Endometrial microvascular endothelial cells (primary cell): ENCODE data around the gene NPAS2. TPM values are rescaled to one million over a fixed set of nuclear protein-coding genes. Genes with fewer than 3 reads are reported as not detected.

Experiments
- in situ Hi-C: cut with HindIII; loops from 2 replicates; pipeline ENCODE4 v1.10.0; 2017; ENCODE audit warnings: low sequenced_read_pairs, low pct_unique_long_range_greater_than_20kb; ENCODE audit errors: inconsistent ontology term
- total RNA-seq: library from RNA; depleted of rRNA; stranded (reverse); fragments of >200 nt; gene quantifications from one replicate; pipeline ENCODE4 v1.2.3, GENCODE V29; 2015; ENCODE audit errors: inconsistent ontology term

Gene NPAS2, protein sequence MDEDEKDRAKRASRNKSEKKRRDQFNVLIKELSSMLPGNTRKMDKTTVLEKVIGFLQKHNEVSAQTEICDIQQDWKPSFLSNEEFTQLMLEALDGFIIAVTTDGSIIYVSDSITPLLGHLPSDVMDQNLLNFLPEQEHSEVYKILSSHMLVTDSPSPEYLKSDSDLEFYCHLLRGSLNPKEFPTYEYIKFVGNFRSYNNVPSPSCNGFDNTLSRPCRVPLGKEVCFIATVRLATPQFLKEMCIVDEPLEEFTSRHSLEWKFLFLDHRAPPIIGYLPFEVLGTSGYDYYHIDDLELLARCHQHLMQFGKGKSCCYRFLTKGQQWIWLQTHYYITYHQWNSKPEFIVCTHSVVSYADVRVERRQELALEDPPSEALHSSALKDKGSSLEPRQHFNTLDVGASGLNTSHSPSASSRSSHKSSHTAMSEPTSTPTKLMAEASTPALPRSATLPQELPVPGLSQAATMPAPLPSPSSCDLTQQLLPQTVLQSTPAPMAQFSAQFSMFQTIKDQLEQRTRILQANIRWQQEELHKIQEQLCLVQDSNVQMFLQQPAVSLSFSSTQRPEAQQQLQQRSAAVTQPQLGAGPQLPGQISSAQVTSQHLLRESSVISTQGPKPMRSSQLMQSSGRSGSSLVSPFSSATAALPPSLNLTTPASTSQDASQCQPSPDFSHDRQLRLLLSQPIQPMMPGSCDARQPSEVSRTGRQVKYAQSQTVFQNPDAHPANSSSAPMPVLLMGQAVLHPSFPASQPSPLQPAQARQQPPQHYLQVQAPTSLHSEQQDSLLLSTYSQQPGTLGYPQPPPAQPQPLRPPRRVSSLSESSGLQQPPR
- total RNA-seq: 0.93 TPM

DNA sequence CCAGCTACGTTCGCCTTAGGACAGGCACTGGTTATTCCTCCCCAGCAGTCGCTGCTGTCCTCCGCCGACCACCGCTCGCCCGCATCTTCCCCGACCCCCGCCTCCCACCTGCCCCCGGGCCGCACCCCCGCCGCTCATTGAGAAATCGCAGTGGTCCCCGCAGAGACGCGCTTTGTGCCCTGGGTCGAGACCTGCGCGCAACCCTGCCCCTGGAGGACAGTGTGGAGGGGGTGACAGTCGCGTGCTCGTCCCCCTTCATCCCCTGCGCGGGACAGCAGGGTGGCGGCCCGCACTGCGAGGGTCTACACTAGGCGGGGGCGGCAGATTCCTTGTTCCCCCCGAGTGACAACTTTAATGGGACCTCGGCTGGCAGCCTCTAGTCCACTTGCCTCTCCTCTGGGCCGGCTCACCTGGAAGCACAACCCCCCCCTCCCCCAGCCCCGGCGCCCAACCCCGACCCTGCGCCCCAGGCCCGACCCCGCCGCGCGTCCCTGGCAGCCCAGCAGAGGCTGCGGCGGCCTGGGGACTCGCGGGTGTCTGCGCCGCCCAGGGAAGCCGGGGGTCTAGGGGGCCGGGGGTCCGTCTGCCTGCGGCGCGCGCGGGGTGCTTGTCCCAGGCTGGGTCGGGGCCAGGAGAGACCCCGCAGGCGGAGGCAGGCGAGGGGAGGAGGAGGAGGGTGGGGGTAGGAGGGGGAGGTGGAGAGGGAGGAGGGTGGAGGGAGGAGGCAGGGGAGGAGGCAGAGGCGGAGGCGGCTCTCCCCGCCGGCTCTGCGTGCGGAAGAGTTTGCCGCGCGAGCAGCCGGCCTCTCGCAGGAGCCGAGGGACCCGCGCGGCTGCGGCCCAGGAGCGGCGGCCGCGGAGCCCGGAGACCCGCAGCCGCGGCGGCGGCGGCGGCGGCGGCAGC is at the start of gene NPAS2:
Gene NPAS2, plus strand, starts transcription at position 770 of the 903 bp plus-strand sequence. CDS start 84,616 bp downstream, outside the sequence.
- in situ Hi-C loops: no loop called here

DNA sequence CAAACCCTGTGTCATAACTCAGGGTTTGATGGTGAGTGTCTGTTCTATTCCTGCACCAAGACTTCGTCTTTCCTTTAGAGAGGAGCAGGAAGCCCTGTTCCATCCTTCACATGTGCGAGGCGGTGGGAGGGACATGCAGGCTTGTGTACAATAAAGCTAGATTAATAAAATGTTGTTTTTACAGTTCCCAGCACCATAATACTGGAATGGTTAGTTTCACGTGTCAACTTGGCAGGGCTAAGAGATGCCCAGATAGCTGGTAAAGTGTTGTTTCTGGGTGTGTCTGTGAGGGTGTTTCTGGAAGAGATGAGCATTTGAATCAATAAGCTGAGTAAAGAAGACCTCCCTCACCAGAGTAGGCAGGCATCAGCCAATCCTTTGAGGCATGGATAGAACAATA is 48.8 kb upstream of the NPAS2 start:
- in situ Hi-C loops: no loop called here

DNA sequence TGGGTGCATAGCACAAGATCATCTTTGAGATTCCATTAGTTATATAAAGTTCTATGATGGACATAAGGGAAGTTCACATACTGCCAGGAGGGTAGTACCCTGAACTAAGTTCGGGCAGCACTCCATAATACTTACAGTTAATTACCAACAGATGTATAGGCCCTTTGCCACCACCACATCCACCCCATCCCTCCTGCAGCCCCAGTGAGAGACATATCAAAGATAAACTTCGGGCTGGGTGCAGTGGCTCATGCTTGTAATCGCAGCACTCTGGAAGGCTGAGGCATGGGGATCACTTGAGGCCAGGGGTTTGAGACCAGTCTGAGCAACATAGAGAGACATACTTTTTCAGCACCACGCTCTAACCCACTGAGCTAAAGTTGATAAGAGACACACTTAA is 46.4 kb upstream of the NPAS2 start:
- in situ Hi-C loops: no loop called here

DNA sequence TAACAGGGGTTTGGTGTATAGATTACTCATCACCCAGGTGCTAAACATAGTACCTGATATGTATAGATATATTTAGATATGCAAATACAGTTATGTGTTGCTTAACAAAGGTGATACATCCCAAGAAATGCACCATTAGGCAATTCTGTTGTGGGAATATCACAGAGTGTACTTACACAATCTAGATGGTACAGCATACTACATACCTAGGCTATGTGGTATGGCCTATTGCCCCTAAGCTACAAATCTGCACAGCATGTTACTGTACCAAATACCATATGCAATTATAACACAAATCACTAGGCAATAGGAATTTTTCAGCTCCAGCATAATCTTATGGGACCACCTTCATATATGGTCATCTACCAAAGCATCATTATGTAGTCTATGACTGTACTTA is 43.5 kb upstream of the NPAS2 start:
- in situ Hi-C loops: no loop called here

DNA sequence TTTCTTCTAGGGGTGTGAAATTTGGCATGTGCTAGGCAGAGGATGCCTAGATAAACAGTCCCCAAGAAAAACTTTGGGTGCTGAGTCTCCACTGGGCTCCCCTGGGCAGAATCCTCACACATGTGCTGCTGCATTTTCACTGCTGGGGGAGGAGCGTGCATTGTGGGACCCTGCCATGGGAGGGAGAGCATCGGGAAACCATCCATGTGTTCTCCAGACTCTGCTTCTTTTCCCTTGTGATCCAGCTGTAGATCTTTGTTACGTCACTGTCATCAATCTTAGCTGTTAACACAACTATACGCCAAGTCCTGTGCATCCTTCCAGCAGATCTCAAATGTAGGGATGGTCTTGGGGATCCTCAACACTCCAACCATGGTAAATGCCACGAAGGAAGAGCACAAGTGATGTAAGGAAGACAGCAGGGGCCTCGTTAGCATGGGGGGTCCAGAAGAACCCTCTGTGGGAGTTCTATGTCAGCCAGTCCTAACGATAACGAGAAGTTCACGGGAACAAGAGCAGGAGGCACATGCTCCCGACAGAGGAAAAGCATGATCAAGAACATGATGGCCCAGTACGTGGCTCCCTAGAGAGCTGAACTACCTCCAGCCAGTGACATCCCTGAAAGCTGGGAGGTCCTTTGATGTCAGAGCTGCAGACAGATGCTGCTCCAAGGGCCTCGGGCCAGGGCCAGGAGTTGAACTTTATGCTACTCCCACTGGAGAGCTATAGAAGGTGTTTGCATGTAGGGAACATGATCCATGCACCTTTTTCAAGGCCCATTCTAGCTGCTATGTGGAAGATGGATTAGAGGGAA is 41.1 kb upstream of the NPAS2 start:
- in situ Hi-C loops: no loop called here

DNA sequence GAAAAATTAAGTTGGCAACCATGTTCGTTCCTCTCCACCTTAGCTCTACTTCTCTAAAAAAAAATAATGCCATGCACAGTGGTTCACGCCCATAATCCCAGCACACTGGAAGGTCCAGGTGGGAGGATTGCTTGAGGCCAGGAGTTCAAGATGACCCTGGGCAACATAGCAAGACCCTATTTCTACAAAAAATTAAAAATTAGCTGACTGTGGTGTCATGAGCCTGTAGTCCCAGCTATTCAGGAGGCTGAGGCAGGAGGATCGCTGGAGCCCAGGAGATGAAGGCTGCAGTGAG is 40.1 kb upstream of the NPAS2 start:
- in situ Hi-C loops: no loop called here

DNA sequence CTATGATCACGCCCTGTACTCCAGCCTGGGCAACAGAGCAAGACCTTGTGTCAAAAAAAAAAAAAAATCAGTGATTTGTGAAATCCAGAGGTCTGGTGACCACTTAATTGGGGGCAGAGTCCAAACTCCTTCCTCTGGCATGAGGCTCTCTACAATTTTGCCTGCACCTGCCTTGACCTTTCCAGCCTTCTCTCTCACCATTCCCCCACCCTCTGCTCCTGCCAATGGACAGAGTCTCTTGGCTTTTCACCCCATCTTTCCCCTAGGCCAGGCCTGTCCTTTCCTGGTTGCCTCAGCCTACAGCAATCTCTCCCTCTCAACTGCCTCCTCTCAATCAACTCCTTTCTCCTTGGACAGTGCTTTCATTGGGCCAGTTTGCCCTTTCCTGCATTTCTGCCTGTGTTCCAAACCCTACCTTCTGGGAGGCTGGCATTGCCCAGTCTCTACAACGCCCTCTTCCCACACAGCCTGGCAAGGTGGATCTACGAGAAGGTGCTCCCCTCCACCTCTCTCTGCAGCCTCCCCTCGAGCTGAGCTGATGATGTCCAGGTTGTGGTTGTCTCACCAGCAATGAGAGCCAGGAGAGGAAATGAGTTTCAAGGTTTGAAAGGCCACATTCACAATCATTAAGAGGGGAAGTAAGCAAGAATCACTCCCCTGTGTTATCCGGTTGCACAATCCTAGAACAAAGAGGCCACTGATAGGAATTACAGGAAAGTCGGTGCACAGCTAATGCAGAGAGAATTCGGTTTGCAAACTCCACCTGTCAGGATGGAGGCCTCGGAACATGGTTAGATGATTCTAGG is 39.5 kb upstream of the NPAS2 start:
- in situ Hi-C loops: no loop called here

DNA sequence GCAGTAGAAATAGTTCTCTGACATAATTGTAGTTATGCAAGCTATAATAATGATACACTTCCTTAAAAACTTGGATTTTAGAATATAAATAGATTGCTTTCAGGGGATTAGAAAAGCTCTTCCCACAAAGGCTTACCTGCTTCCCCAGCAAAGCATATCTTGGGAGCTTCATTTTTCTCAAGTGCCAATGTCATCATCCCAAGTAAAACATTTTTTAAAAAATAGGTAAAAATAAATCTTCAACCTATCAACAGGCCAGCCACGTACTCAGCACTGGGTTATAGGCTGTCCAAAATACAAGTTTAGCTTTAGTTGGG is 39.0 kb upstream of the NPAS2 start:
- in situ Hi-C loops: no loop called here

DNA sequence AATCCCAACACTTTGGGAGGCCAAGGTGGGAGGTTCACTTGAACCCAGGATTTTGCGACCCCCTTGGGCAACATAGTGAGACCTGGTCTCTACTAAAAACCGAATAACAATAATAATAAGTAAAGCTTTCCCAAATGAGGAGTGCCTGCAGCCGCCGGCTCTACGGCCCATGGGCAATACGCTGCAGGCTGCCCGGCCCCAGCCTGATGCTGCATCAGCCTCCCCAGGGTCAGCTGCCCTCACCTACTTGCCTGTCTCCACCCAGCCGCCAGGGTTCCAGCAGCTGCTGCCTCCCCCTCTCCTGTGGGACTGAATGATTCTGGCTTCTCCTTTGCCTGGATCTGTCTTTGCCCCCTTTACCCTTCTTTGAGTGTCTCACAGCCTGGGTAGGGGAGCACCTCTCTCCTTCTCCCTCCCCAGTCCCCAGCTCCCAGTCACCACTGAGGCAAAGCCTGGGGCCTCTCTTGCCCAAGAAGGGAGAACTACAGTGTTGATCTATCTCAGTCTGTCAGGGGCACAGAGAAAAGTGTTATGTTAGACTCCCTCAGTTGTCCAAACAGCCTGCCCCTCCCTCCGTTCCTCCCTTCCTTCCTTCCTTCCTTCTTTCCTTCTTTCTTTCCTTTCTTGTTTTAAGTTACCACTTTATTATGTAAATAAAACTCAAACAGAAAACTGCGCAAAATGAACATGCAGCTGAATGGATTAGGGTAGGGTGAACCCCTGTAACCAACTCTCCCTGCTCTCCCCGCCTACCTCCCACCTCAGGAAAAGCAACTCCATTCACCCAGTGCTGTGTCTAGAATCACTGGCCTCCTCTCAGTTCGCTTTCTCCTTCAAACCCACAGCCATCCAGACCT is 38.2 kb upstream of the NPAS2 start:
- in situ Hi-C loops: no loop called here

DNA sequence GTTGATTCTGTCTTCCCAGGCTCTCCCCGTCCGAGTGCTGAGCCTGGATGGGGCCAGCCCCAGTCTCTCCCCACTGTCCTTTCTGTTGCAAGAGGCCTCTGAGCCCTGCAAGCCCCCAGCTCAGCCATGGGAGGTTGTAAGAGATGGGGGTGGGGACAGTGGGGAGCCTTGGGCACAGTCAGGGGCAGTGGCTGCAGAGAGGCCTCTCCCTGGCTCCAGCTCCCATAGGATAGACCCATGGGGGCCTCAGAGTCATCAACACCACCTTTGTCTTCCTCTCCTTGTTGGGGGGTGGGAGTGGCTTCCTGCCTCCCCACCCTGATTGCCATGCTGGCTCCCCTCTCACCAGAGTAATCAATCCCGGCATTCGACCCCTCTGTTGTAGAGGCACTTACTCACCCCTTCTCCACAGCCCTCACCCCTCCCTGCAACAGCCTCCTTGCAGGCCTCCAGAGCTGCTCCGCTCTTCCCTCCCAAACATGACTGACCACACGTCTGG is 37.5 kb upstream of the NPAS2 start:
- in situ Hi-C loops: no loop called here

DNA sequence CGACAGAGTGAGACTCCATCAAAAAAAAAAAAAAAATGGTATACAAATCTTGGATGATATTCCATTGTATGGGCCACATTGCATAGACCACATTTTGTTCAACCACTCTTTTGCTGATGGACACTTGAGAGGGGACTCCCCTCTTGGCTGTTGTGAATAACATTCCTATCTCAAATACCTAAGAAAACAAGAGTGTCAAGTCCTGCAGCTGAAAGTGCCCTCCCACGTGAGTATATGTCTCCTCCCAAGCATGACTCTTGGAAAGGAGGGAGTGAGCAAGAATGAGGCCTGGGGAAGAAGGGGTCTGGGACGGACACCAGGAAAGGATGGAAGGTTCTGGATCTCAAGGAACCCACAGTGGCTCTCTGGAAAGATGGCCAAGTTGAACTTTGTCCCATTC is 36.0 kb upstream of the NPAS2 start:
- in situ Hi-C loops: no loop called here

DNA sequence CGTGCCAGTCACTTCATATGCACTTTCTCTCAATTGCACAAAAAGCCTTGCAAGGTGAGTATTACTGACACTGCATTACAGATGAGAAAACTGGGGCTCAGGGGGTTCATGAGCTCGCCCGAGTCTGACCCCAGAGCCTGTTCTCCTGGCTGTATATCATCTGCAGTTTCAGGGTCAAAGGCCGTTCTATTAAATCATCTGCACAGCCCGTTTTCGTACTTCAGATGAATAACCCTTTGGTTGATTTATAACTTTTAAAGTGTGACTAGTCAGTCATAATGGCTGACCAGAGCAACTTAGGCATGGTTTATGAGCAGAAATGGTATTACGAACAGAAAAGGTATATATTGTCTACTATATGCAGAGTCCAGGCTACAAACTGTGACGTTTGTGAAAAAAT is 35.3 kb upstream of the NPAS2 start:
- in situ Hi-C loops: no loop called here

DNA sequence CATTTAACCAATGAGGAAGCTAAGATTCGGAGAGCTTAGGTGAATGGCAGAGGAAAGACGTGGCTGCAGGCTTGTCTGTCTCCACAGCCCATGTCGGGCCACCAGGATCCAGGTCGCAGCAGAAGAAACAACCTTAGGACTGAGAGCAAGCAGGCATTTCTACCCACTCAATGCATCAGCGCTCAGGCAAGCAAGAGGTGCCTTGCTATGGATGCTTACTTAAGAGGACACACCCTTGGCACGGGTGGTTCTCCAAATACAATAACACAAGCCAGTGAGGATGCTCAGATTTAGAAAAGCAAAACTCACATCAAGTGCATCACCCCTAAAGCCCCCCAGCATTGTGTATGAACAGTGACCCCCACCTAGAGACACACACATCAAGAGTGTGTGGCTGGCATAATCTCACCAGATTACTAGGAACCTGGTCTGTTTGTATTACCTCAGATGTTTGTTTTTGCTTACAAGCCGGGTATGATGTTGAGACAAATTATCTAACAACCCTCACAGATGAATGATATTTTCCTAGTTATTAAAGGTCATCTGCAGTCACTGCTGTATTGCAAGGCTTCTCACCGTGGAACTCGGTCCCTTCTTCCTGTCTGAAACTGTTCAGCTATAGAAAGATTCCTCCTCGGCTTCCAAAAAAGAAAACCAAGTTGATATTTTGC is 34.2 kb upstream of the NPAS2 start:
- in situ Hi-C loops: no loop called here

DNA sequence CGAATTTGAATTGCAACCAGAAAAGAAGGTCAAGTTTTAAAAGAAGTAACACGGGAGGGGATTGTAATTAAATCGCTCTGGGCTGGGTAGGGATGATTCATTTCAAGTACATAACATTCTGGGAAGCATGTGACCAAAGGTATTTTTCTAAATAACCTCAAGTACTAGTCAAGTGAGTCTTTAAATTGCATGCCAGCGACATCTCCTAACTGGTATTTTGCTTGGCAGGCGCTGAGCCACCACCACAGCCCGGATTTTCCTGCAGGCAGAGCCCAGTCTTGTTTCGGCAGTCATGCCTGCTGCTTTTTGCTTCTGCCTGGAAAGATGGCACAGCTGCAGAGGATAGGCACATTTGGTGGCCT is 33.7 kb upstream of the NPAS2 start:
- in situ Hi-C loops: no loop called here

DNA sequence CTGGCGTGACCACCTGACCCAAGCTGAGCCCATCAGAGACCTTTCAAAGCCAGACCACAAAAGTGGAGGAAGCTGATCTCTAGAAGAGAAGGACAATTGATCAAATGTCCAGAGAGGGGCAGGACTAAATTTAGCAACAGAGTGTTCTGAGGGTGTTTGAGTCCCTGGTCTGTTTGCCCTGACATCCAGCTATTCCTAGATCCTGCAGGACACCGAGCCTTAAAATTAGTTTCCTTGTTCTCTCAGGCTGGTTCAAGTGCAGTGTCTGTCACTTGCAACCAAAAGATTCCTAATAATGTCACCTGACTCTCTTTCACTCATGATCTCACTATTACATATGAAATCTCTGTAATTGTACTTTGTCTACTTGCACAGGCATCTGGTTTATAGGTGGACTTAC is 33.0 kb upstream of the NPAS2 start:
- in situ Hi-C loops: no loop called here

DNA sequence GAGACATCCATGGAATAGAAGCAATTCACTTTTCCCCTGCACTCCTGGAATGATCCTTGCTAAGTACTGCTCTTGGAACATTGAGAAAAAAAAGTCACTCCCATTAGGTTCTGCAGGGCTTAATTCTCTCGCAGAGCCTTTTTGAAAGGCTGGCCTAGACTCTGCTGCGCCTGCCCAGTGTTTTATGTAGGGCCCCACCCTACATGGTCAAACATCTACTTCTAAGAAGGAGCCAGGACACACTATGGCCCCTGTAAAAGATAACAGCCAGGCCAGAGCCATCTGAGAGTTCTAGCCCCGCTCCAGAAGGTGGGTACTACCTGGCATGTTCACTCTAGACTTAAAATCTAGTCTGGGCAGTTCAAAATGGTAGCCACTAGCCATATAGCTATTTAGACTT is 30.6 kb upstream of the NPAS2 start:
- in situ Hi-C loops: no loop called here
